GM12878 (cell line): ENCODE data around the gene MRPL18. TPM values are rescaled to one million over a fixed set of nuclear protein-coding genes. Genes with fewer than 3 reads are reported as not detected.

ENCODE experiments used
- EED ChIP-seq: sonication (generic); IDR thresholded peaks from 2 replicates; pipeline ENCODE4 v1.6.1; 2016; ENCODE audit warnings: antibody characterized with exemption, low read depth
- FOXM1 ChIP-seq: IDR thresholded peaks from 2 replicates; pipeline ENCODE4 v1.6.1; 2012; ENCODE audit warnings: low read depth, mild to moderate bottlenecking, inconsistent platforms, low read length, moderate library complexity
- IRF3 ChIP-seq: fragments of 450-650 bp; IDR thresholded peaks from 2 replicates; pipeline ENCODE4 v1.6.1; 2014; ENCODE audit warnings: mild to moderate bottlenecking
- MTA2 ChIP-seq: fragments of 450-650 bp; IDR thresholded peaks from 2 replicates; pipeline ENCODE4 v1.6.1; 2016; ENCODE audit warnings: low read depth, mild to moderate bottlenecking, moderate library complexity
- PAX5 ChIP-seq: IDR thresholded peaks from 2 replicates; pipeline ENCODE4 v1.6.1; 2011; ENCODE audit warnings: low read depth, low read length, borderline replicate concordance
- SMAD1 ChIP-seq: fragments of 450-650 bp; IDR thresholded peaks from 2 replicates; pipeline ENCODE4 v1.6.1; 2018; ENCODE audit warnings: mild to moderate bottlenecking, low read depth; ENCODE audit not compliant: partially characterized antibody
- STAT3 ChIP-seq: IDR thresholded peaks from 2 replicates; pipeline ENCODE4 v1.6.1; 2011; ENCODE audit warnings: low read depth, low read length, improper control_type of control experiment
- polyA plus RNA-seq, 11 experiments: library from polyadenylated mRNA; depleted of rRNA in 4 of 11; unstranded in 6 of 11; stranded (reverse) in 5 of 11; fragments of >200 nt; fragmentation: Nextera tagmentation in 4 of 11; fragmentation: Illumina TruSeq in 1 of 11; extraction: Ambion mirVana in 4 of 11; extraction: Trizol in 1 of 11; gene quantifications; 1 replicate in 1 of 11; 2 replicates in 10 of 11; pipeline versions ENCODE4 v1.2.1 to v1.2.3, GENCODE V29; 2011 to 2016; ENCODE audit warnings: inconsistent platforms in 2 of 11, missing spikeins in 2 of 11, low read depth in 1 of 11
- total RNA-seq, 4 experiments: library from RNA; depleted of rRNA in 3 of 4; stranded (reverse); fragments of >200 nt in 3 of 4; fragmentation: Illumina TruSeq in 1 of 4; extraction: Trizol in 1 of 4; gene quantifications; 2 replicates each; pipeline versions ENCODE4 v1.2.1 to v1.2.3, GENCODE V29; 2013 to 2021
- TF ChIP-seq, protein P1 (sequence below): fragments of 450-650 bp; IDR thresholded peaks from 2 replicates; pipeline ENCODE4 v1.6.1; 2016; ENCODE audit warnings: mild to moderate bottlenecking

MRPL18 gene
- total and polyA plus RNA-seq, 10 of the 15 experiments (the other 5 are each of a cell fraction or from before 2014, with no cell fraction given), result 68.5 to 203 (median 116) TPM

- TF ChIP-seq IRF3 (no peak), STAT3 (no peak), FOXM1 (0 out of 2 replicates have a peak, but pooled peaks have one; percentile 9), MTA2 (no peak), SMAD1 (no peak), PAX5 (no peak), EED (no peak)
- TF ChIP-seq, protein P1, sequence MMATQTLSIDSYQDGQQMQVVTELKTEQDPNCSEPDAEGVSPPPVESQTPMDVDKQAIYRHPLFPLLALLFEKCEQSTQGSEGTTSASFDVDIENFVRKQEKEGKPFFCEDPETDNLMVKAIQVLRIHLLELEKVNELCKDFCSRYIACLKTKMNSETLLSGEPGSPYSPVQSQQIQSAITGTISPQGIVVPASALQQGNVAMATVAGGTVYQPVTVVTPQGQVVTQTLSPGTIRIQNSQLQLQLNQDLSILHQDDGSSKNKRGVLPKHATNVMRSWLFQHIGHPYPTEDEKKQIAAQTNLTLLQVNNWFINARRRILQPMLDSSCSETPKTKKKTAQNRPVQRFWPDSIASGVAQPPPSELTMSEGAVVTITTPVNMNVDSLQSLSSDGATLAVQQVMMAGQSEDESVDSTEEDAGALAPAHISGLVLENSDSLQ, result no peak
These were observed 1.4 kb upstream of the MRPL18 start (continued) for GRCh38 chr6:159788753-159789376.
